NCI-H82 treated with DMSO at 0.1 percent for 48 hours (cell line): Measurements from ENCODE around the gene CEP85.

ENCODE experiments used
- DNase-seq: peaks from one replicate; lab custom pipeline; 2025; ENCODE audit not compliant: unreplicated experiment; lab: John Stamatoyannopoulos, UW

The CEP85 gene

GRCh38 chr1:26315874-26316850 lies 82.2 kb downstream of the CEP85 start:
- DNase-seq, result no peak

- no peak for DNase-seq
Observed at GRCh38 chr1:26317146-26317545, 83.1 kb downstream of the CEP85 start.

- no peak for DNase-seq
Observed at GRCh38 chr1:26317612-26318337, 83.8 kb downstream of the CEP85 start, which contains the start of gene CD52. CD52 (plus strand) TSS chr1:26317958; CDS start chr1:26318018, 60 bp downstream.

GRCh38 chr1:26318338-26319064 lies 84.5 kb downstream of the CEP85 start:
- no peak for DNase-seq

- no peak for DNase-seq
Observed at GRCh38 chr1:26320896-26321295, 86.9 kb downstream of the CEP85 start.

GRCh38 chr1:26321315-26322041 lies 87.5 kb downstream of the CEP85 start:
- DNase-seq, result peak; percentile 60

GRCh38 chr1:26322042-26322331 lies 88.0 kb downstream of the CEP85 start:
- no peak for DNase-seq

- no peak for DNase-seq
Observed at GRCh38 chr1:26323382-26323781, 89.4 kb downstream of the CEP85 start.

GRCh38 chr1:26324550-26324949 lies 90.5 kb downstream of the CEP85 start:
- no peak for DNase-seq

GRCh38 chr1:26327956-26328362 lies 94.0 kb downstream of the CEP85 start:
- no peak for DNase-seq
